ENCODE data around the gene NOP16.

DNA sequence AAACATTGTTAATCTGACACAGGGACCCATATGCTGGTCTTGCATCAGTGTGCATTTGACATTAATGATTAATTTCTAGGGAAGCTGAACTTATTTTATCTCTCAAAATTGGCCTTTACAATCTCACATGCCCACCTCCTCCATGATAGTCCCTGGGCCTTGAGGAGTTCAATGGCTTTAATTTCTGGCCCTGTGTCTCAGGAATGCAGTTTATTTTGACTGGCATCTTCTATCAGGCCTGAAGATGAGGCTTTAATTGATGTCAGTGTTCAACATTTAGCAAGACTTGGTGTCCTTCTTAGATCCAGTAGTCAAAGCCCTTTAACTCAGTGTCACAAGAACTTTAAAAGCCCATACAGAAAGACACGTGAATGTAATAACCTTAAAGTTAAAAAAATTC is 38.5 kb upstream of the NOP16 start:
- TF ChIP-seq FOXM1 (IDR thresholded peaks at IDR 0.05; ENCODE audit: borderline replicate concordance) (no peak), TARDBP (IDR thresholded peaks at IDR 0.05) (no peak), CTBP1 (IDR thresholded peaks at IDR 0.05; ENCODE audit: borderline replicate concordance) (no peak), ARNT (IDR thresholded peaks at IDR 0.05) (no peak), SP1 (IDR thresholded peaks at IDR 0.05) (no peak), FOXA1 (IDR thresholded peaks at IDR 0.05) (no peak), SUZ12 (IDR thresholded peaks at IDR 0.05) (no peak), ELF4 (IDR thresholded peaks at IDR 0.05) (no peak), NFRKB (IDR thresholded peaks at IDR 0.05) (no peak)
- TF ChIP-seq, protein P1, sequence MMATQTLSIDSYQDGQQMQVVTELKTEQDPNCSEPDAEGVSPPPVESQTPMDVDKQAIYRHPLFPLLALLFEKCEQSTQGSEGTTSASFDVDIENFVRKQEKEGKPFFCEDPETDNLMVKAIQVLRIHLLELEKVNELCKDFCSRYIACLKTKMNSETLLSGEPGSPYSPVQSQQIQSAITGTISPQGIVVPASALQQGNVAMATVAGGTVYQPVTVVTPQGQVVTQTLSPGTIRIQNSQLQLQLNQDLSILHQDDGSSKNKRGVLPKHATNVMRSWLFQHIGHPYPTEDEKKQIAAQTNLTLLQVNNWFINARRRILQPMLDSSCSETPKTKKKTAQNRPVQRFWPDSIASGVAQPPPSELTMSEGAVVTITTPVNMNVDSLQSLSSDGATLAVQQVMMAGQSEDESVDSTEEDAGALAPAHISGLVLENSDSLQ (IDR thresholded peaks at IDR 0.05), result no peak

All from HEK293T (cell line).